Left colon (tissue), 2 donors: ENCODE measurements around the gene EBI3. TPM values are rescaled to one million over a fixed set of nuclear protein-coding genes. Genes with fewer than 3 reads are reported as not detected.
"Not testable (repeated sequence)": the region's sequence is repeated elsewhere in the genome, so short reads cannot be mapped to it uniquely, and the experiment has no call there.

ENCODE experiments used
- ATAC-seq: fragments of 200-7000 bp; cut with Tn5 transposase; one replicate; pipeline ENCODE4 v1.9.1; 2020; ENCODE audit warnings: mild to moderate bottlenecking, moderate library complexity
- DNase-seq, 2 donors: peaks; one replicate each; pipeline ENCODE4 v3.0.0-alpha.2; 2020
- intact Hi-C, 2 donors: fragments of 100-400 bp; cut with DNase I in 1 of 2; cut with micrococcal nuclease in 1 of 2; formaldehyde crosslinking; loops; one replicate each; pipeline versions ENCODE4 v1.11.2 to v1.14.0; 2022; cut with DNase I, micrococcal nuclease
- total RNA-seq, 2 donors: library from RNA; stranded (reverse); fragmentation: NEBNext Ultra II Directional; extraction: Animal tissue kit (Norgen Biotek cat#: 25700); gene quantifications; one replicate each; pipeline ENCODE4 v1.2.1, GENCODE V29; 2021
- donor health status: DM: no; HTN: no; CAD: no.
- donor health status: DM: yes; HTN: yes; CAD: no.

The EBI3 gene
- total RNA-seq, 2 donors from 2014 or later, result 0.40 to 2.6 TPM

DNA sequence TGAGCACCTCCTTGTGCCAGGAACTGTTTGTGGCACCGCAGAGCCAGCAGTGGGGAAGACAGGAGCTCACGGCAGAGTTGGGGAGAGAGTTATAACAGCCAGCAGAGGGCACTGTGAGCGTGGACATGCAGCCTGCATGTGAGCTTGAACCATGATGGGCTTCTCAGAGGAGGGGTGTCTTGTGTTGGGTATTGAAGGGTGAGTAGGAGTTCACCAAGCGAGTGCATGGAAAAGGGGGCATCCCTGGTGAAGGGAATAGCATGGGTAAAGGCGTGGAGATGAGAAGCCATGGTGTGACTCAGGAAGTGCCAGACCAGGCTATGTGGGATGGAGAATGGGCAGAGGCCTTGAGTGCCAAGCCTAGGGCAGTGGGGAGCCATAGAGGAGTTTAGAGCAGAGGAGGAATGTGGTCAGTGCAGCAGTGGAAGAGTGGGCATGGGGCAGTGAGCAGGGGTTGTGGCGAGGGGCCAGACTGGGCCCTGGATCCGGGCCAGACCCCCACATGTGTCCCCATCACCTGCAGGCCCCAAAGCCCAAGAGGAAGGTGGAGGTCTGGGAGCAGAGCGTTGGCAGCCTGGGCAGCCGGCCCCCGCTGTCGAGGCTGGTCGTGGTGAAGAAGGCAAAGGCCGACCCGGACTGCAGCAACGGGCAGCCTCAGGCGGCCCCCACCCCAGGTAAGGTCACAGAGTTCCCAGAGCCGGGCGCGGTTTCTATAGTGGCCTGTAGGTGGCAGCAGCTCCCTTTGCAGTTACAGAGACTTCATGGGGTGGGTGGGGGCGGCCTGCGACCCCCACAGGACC is 38.0 kb downstream of the EBI3 start:
- ATAC-seq (peak; percentile 61), DNase-seq (peak; percentile 42 to 69)
- intact Hi-C loops, result loop anchor here in 1 of 2 donors (5.0 kb wide), 1 partner anchor 85 kb away; no protein-coding TSS in a partner anchor

DNA sequence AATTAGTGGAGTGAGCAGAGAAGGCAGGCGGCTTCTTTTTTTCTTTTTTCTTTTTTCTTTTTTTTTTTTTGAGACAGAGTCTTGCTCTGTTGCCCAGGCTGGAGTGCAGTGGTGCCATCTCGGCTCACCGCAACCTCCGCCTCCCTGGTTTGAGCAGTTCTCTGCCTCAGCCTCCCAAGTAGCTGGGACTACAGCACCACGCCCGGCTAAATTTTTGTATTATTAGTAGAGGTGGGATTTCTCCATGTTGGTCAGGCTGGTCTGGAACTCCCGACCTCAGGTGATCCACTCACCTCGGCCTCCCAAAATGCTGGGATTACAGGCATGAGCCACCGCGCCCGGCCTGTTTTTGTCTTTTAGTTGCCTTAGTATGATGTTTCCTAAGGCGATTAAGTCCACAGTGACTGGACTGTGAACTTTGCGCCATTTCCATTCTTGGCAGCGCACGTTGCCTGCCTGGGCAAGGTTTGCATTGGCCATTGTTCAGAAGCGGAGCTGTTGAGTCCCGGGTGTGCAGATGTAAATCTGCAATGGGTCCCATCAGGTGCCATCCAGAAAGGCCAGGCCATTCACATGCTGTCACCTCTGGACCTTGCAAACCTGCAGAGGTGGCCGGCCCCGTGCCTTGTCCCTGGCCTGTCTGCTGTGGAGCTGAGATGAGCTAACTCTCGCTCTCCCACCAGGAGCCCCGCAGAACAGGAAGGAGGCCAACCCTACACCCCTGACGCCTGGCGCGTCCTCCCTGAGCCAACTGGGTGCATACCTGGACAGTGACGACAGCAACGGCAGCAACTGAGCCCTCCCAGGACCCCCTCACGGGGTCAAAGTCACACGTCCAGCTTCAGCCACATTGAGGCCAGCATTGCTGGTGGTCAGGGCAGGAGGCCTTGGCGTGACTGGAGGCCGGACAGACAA is 38.8 kb downstream of the EBI3 start:
- ATAC-seq, result peak; percentile 84
- intact Hi-C loops, result loop anchor here in 1 of 2 donors (5.0 kb wide), 1 partner anchor 84 kb away; no protein-coding TSS in a partner anchor
- DNase-seq, result peak; percentile 64 to 81

DNA sequence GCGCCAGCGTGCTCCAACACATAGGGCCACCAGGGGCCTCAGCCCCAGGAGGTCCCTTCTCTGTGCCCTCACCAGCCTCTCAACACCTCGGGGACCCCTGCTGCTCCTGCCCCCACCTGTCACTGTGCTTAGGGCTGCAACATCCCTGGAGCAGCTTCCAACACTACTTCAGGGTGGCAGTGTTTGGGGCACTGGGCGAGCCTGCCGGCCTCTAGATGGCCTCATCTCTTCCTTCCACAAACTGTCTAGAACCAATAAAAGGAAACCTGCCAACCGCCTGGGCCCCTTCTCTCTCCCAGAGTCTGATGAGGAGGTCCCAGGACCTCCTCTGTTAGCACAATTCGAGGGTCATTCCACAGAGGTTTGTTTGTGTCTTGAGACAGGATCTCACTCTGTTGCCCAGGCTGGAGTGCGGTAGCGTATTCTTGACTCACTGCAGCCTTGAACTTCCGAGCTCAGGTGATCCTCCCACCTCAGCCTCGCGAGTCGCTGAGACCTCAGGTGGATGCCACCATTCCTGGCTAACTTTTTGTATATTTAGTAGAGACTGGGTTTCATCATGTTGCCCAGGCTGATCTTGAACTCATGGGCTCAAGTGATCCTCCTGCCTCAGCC is 39.6 kb downstream of the EBI3 start:
- ATAC-seq, result peak; percentile 50
- intact Hi-C loops, result loop anchor here in 1 of 2 donors (5.0 kb wide), 1 partner anchor 83 kb away; no protein-coding TSS in a partner anchor
- DNase-seq, result no peak

DNA sequence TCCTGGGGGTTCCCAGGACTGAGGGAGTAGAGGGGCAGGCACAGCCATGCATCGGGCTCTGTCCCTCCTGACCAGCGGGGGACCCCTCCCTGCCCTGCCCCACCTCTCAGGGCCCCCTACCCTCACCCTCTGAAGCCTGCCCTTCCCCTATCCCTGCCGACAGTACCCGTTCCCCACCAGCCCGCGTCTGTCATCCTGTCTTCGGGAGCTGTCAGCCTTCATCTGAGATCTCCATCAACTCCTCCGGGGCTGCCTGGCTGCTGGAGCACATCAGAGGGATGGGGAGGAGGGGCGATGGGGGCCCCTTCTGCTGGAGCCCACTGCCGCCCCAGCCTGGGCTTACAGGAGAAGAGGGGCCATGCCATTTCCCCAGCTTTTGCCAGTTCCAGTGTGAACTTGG is 43.6 kb downstream of the EBI3 start:
- intact Hi-C loops, result no loop called here
- ATAC-seq (no peak), DNase-seq (no peak)

DNA sequence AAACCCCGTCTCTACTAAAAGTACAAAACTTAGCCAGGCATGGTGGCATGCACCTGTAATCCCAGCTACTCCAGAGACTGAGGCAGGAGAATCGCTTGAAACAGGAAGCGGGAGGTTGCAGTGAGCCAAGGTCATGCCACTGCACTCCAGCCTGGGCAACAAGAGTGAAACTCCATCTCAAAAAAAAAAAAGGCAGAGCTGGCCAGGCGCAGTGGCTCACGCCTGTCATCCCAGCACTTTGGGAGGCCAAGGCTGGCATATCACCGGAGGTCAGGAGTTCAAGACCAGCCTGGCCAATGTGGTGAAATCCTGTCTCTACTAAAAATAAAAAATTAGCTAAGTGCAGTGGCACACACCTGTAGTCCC is 45.0 kb downstream of the EBI3 start:
- intact Hi-C loops, DNase-seq, ATAC-seq: not testable (repeated sequence)

DNA sequence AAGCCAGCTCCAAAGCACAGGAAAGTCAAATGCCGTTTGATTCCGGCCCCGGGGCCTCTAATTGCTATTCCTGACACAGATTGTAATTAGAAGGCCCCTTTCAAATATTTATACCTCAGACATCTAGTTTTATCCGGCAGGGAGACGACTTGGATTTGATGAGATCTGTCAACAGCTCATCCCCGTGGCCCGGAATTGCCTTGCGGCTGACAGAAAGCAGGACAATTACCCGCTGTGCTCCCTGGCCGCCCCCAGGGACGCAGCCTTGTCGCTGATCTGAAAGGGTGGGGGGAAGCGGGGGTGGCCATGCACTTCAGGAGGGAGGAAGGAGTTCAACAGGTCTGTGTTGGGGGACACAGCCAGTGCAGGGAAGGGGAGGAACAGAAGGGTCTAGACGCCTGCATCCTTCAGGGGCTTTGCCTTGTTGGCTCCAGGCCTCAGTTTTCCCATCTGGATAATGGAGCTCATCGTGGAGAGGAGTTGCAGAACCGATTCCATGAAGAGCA is 47.9 kb downstream of the EBI3 start:
- DNase-seq, result no peak
- no peak for ATAC-seq

DNA sequence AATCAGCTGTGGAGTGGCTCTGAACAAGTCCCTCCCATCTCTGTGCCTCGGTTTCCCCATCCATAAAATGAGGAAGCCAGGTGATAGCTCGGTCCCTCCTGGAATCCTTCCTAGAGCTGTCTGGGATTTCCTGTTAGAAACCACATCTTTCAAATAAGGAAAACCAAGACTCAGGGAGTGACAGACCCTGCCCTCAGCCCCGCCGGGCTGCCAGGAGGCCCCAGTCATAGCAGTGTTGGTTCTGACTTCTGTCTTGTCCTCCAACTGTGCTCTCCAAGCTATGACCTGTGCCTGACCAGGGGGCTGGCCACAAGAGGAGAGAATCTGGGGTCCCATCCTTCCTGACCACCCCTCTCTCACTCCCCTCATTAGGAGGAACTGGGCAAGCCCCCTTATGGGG is 48.7 kb downstream of the EBI3 start:
- intact Hi-C loops, result no loop called here
- DNase-seq (no peak), ATAC-seq (no peak)

More for the DNA sequence above, 47.9 kb downstream of the EBI3 start:
- intact Hi-C loops, result no loop called here

DNA sequence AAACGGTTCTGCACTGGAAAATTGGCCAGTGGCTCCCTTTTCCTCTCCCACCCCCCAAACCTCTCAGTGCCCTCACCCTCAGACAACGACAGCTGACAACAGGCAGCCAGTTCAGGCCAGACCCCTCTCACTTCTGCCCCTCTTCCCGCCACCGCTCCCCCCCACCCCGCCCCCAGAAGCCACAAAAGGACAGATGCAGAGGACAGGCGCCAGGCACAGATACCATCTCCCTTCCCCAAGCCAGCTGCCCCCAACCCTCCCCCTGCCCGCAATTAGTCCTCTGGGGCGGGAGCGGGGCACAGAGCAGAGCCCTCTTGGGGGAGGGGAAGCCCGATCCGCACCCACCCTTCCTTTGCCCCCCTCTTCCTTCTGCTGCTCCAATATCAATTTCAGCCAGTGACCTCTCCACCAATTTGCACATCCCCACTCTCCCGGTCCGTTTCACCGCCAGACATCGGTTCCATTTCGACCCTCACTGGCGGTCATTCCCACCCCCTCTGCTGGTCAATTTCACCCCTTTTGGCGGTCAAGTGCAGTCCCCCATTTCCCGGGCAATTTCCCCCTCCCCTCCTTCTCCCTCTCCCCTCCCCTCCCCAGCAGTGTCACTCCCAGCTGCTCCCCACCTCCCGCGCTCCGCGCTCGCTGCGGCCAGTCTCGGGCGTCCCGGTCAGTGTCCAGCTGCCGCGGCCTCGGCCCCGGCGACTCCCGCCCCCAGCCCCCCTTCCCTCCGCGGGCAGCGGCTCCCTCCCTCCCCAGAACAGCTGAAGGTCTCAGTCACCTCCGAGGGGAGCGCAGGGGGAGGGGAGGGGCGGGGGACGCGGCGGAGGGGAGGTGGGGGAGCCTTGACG is 49.3 kb downstream of the EBI3 start, which contains the start of gene SHD:
Gene SHD, plus strand, starts transcription at position 848 of the 848 bp plus-strand sequence. CDS start 798 bp downstream, outside the sequence.
- DNase-seq, result no peak
- no peak for ATAC-seq
- intact Hi-C loops, result no loop called here

DNA sequence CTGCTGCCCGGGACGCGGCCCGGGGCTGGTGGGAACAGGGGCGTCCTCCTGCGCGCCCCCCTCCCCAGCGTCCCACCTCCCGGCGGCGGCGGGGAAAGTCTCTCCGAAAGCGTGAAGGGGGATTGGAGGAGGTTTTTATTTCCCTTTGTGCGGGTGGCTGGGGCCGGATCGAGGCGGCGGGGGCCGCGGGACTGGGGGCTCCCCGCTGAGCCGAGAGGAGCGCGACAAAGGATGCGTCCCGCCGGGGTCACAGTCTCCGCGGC is 49.9 kb downstream of the EBI3 start:
- intact Hi-C loops, result no loop called here
- no peak for DNase-seq
- ATAC-seq, result no peak

DNA sequence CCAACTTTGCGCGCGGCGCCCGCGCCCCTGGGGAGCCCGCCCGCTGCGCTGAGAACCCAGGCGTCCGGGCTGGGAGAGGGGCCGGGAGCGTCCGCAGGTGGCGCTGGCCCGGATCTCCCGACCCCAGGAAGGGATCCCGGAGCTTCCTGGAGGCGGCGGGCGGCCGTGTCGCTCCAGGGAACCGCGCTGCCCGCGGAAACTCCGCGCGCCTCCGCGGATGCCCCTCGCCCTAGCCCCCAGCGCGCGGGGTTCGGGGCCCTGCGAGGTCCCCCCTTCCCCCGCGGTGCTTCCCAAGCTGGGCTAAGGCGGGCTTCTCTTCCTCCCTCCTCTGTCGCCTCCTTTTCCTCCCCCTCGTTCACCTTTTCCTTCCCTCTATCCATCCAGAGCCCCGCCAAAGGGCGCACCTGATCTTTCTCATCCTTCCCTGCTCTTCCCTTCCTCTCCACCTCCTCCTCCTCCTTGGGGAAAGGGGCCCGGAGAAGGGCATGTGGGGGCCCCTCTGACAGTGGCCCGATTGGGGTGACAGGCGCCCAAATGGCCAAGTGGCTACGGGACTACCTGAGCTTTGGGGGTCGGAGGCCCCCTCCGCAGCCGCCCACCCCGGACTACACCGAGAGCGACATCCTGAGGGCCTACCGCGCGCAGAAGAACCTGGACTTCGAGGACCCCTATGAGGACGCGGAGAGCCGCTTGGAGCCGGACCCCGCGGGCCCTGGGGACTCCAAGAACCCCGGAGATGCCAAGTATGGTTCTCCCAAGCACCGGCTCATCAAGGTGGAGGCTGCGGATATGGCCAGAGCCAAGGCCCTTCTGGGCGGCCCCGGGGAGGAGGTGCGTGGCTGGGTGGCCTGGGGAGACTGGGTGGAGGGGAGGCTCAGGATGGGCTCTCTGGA is 50.5 kb downstream of the EBI3 start:
- ATAC-seq (no peak), DNase-seq (no peak)
- intact Hi-C loops, result no loop called here

DNA sequence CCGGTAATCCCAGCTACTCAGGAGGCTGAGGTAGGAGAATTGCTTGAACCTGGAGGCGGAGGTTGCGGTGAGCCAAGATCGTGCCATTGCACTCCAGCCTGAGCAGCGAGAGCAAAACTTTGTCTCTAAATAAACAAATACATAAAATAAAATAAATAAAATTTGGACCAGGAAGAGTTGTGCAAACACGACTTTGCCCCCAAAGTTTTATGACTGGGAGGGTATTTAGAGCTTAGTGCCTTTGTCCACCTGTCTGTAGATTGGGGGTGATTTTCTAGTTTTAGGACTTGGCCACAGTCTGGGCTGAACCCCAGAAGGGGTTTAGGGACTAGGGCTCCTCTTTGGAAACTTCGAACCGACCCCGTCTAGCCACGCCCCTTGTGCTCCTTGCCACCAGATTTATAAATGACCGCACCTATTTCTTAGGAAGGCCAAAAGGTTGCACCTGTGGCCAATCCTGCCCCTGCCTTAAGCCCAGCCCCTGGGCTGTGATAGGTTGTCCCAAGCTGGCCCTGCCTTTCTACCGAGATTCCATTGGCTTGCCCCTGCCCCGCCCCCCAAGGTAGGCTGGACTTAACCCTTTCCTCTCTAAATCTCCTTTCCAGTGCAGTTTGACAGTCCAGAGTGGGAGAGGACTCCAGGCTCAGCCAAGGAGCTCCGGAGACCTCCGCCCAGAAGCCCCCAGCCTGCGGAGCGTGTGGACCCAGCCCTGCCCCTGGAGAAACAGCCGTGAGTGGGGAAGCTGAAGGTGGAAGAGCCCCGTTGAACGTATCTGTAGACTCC is 55.0 kb downstream of the EBI3 start:
- intact Hi-C loops, result no loop called here
- DNase-seq (peak; percentile 88 to 93), ATAC-seq (peak; percentile 95)

DNA sequence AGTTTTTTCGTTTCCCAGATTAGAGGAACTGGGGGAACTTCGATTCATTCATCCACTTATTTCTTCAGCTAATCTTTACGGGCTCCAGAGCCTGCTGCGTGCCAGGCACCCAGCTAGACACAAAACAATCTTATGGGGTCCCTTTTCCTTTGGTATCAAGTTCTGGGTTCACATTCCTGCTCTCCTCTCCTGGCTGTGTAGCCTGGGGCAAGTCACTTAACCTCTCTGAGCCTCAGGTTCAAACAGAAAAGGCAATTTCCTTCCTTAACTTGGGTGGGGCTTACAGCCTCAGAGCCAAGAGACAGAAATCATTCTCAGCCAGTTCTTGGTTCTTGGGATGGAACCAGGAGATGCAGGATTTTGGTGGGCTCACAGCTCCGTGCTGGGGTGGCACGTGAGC is 55.7 kb downstream of the EBI3 start:
- intact Hi-C loops, result no loop called here
- no peak for DNase-seq

DNA sequence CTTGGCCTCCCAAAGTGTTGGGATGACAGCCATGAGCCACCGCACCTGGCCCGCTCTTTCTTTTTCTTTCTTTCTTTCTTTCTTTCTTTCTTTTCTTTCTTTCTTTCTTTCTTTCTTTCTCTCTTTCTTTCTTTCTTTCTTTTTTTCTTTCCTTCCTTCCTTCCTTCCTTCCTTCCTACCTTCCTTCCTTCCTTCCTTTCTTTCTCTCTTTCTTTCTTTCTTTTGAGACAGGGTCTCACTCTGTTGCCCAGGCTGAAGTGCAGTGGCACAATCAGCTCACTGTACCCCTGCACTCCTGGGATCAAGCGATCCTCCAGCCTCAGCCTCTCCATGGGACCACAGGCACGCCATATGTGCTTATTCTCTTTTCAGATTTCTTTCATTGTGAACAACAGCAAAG is 56.8 kb downstream of the EBI3 start:
- intact Hi-C loops, ATAC-seq, DNase-seq: not testable (repeated sequence)

More for the DNA sequence above, 55.7 kb downstream of the EBI3 start:
- peak; percentile 30 for ATAC-seq
